Measurements from ENCODE around the gene GJC1. TPM values are rescaled to one million over a fixed set of nuclear protein-coding genes. Genes with fewer than 3 reads are reported as not detected.

The GJC1 gene
- total RNA-seq, 1 donor from 2014 or later: 36.9 TPM

- H3K36me3 ChIP-seq (ENCODE audit: control insufficient read depth, insufficient read depth, low read length): no peaks in the 10 kb centered on the region
Observed at GRCh38 chr17:44749076-44749979, 80.8 kb downstream of the GJC1 start.

More at GRCh38 chr17:44749076-44749979, 80.8 kb downstream of the GJC1 start:
- no peak for TF ChIP-seq CTCF (IDR thresholded peaks at IDR 0.05; ENCODE audit: insufficient read depth, low read length, poor library complexity, severe bottlenecking)
- Histone ChIP-seq H3K4me3 (ENCODE audit: low read depth, low read length) (no peak overlapping the region), H3K27me3 (ENCODE audit: control insufficient read depth, insufficient read depth, low read length) (no peaks in the 10 kb centered on the region)
- DNase-seq (ENCODE audit: low read depth): no peak

Other genes with a start within 250 kb of the GJC1 start
- gene MEIOC, start 173.8 kb downstream of the GJC1 start, total RNA-seq: 3.8 and 5.6 TPM in 2 replicates
- gene CCDC43, start 140.5 kb downstream of the GJC1 start, total RNA-seq: 22.7 and 23.6 TPM in 2 replicates
- 6.2 and 10.2 TPM in 2 replicates for gene DBF4B, start 121.6 kb downstream of the GJC1 start, total RNA-seq
- 0.21 and 1.6 TPM in 2 replicates for gene ADAM11, start 71.3 kb downstream of the GJC1 start, total RNA-seq
- not detected in 2 replicates for gene HIGD1B, start 17.6 kb upstream of the GJC1 start, total RNA-seq
- 98.4 and 103 TPM in 2 replicates for gene EFTUD2, start 69.2 kb upstream of the GJC1 start, total RNA-seq
- gene GFAP, start 85.2 kb upstream of the GJC1 start, total RNA-seq: not detected in 2 replicates
- gene KIF18B, start 117.5 kb upstream of the GJC1 start, total RNA-seq: 1.4 and 2.8 TPM in 2 replicates
- gene C1QL1, start 138.0 kb upstream of the GJC1 start, total RNA-seq: 0.08 TPM in 1 of 2 replicates, not detected in the other
- 61.5 and 65.9 TPM in 2 replicates for gene DCAKD, start 221.3 kb upstream of the GJC1 start, total RNA-seq
- 68.0 and 82.0 TPM in 2 replicates for gene NMT1, start 231.0 kb upstream of the GJC1 start, total RNA-seq